GM19467 (cell line): Measurements from ENCODE around the gene IL1RAPL1.

Experiments
- ATAC-seq: cut with Tn5 transposase; IDR thresholded peaks from one replicate; pipeline ENCODE4 v1.9.1; 2021; ENCODE audit warnings: mild to moderate bottlenecking, moderate library complexity; ENCODE audit not compliant: unreplicated experiment

The IL1RAPL1 gene

GRCh38 chrX:29852767-29853166, 1265.5 kb downstream of the IL1RAPL1 start:
- ATAC-seq: no peak

GRCh38 chrX:29858714-29859113, 1271.5 kb downstream of the IL1RAPL1 start:
- no peak for ATAC-seq

DNA sequence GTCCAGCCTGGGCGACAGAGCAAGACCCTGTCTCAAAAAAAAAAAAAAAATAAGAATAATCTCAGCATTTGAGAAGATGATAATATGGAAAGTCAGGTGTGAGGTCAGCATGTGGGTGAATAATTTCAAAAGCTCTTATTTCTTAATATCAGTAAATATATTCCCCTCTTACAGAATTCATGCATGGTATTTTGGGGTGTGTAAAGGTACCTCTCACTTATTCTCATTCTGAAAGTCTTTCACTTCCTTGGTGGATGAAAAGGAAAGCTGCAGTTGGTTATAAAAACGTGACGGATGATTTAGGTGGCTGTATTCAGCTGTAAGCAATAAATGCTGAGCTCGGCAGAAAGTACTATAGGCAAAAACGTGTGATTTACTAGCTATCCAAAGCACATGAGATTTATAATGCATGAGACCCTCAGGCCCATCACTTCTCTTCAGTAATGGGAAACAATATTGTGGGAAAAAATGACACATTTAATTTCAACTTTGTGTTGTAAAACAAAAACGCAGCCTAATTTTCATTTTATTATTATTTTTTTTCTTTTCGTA, 1275.0 kb downstream of the IL1RAPL1 start:
- no peak for ATAC-seq

DNA sequence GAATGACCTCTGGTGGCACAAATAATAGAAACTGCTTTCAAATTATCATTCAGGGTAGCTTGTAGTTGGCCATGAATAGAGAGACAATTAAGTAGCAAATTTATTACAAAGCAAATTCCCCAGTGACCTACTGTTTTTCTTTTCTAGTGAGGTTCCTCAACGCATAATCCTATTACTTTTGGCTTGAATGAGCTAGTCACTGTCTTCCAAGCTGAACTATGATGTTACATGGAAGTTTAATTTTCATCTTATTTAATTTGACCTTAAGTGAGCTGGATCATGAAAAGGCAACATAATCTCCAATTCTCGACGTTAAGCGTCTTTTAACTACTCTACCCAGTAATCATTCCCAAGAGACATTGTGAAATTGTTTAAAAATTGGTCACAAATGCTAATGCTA, 1280.7 kb downstream of the IL1RAPL1 start:
- no peak for ATAC-seq

DNA sequence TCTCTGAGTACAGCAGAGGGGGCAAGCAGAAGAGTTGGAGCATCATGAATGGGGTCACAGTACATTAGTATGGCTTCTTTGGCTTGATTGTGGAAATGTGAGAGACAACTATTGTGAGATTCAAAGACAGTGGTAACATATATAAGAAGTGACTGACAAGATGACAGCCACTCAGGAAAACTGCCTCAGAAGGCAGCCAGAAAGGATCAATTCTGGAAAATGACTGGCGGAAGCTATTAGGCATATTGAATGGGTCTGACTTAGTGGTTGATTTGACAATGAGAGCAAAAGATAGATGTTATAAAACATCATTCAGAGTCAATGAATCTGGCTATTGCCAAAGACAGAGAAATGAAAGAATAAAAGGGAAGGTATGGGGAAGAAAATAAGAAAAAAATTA, 1282.6 kb downstream of the IL1RAPL1 start:
- ATAC-seq: no peak

DNA sequence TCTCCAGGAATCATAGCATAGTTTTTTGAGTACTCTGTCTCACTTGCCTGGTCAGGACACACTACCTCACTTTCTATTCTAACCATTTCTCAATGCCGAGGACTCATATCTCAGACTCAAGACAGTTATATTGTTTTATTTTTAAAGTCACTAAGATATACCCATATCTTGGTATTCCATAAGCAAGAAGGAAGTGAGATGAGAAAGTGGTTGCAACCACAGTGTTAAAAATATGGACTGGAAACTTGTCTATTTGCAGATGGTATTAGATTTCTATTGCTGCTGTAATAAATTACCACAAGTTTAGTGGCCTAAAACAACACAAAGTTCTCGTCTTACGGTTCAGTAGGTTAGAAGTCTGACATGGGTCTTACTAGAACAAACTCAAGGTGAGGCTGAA, 1283.4 kb downstream of the IL1RAPL1 start:
- no peak for ATAC-seq

- no peak for ATAC-seq
Measured at GRCh38 chrX:29872831-29873230, 1285.6 kb downstream of the IL1RAPL1 start.

DNA sequence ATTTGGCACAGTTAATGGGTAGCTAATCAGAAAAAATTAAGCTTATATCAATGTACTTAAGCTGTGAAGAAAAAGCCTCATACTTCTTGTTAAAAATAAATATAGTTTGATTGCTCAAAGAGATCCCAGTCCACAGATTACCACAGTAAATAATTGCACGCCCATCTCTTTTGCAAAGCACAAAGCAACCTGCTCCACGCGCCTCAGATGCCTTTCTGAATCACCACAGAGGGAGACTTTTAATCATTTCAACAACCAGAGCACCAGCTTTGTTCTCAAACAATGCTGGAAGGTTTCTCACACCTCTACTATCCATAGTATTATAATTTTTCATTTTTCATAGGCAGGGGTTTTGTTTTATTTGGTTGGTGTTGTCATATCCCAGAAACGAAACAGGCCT, 1289.5 kb downstream of the IL1RAPL1 start:
- ATAC-seq: no peak

GRCh38 chrX:29880977-29881376, 1293.7 kb downstream of the IL1RAPL1 start:
- no peak for ATAC-seq

GRCh38 chrX:29890004-29890403, 1302.8 kb downstream of the IL1RAPL1 start:
- ATAC-seq: no peak

- no peak for ATAC-seq
Measured at GRCh38 chrX:29890646-29891200, 1303.5 kb downstream of the IL1RAPL1 start.

- no peak for ATAC-seq
Measured at GRCh38 chrX:29902004-29902403, 1314.8 kb downstream of the IL1RAPL1 start.

DNA sequence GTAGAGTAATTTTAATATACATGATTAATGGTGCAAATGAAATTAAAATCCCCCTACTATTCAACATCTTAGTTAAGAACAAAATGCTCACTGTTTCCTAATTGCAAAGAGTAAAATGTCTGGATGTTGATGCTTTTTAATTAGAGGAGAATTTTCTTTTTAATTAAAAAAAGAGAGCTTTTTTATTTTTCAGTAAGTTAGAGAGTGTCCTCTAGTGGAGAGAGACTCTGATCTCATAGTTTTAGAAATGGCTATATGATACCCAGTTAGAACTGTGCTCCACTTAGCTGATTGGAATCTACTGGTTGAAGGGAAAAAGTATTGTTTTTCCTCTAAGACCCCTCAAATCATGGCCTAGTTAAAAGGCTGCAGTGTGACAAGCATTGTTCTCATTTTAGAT, 1316.1 kb downstream of the IL1RAPL1 start:
- no peak for ATAC-seq

GRCh38 chrX:29911673-29912072, 1324.4 kb downstream of the IL1RAPL1 start:
- ATAC-seq: no peak

DNA sequence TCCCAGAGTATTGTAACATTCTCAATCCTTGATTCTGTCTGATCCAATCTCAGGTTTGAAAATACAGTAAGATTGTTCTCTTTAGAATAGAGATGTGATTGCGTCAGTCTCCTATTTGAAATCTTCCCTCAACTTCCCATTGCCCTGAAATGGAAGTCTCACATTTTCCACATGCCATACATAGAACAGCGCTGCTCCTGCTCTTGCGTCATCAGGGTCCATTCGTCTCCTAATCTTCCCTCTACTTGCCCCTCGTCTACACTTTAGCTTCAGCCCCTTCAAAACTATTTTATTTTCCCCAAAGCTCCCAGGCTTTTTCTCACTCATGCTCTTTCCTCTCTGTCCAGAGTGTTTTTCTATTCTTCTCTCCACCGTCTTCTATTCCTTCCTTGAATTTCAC, 1326.4 kb downstream of the IL1RAPL1 start:
- ATAC-seq: no peak

GRCh38 chrX:29922607-29923006, 1335.4 kb downstream of the IL1RAPL1 start:
- ATAC-seq: no peak

- ATAC-seq: no peak
Measured at GRCh38 chrX:29926056-29926455, 1338.8 kb downstream of the IL1RAPL1 start.

GRCh38 chrX:29926659-29927058, 1339.4 kb downstream of the IL1RAPL1 start:
- no peak for ATAC-seq

DNA sequence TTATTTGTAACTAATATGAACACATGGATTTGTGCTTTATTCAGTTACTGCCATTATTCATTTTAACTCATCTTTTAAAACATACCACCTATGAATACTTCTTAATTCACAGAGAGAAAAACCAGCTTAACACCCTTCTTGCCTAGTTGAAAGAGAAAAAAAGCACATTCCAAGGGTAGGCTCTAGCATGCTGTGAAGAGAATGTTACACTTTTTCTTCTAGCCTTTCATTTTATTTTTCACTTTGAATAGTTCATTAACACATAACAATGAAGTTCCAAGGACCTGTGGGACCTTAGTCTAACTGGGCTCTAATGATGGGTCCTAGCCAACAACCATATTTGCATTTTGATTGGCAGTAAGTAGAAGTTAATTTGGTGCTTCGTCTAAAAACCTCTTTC, 1348.2 kb downstream of the IL1RAPL1 start:
- ATAC-seq: no peak

DNA sequence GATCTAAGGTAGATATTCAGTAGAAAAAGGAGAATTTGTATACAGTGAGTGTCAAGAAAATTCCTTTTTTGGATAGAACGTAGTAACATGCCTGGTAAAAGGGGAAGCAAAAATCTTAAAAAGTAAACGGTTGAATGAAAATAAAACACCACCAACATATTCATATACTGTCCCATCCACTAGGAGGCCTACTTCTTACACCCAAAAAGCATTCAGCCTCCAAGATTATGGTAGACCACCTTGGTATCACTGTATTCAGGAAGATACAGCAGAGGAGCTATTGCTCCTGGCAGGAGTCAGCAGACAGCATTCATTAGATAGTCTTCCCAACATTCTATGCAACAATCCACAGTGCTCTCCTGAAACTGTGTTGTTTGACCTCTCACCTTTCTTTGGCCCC, 1353.5 kb downstream of the IL1RAPL1 start:
- ATAC-seq: no peak

GRCh38 chrX:29941287-29941686, 1354.0 kb downstream of the IL1RAPL1 start:
- ATAC-seq: no peak

DNA sequence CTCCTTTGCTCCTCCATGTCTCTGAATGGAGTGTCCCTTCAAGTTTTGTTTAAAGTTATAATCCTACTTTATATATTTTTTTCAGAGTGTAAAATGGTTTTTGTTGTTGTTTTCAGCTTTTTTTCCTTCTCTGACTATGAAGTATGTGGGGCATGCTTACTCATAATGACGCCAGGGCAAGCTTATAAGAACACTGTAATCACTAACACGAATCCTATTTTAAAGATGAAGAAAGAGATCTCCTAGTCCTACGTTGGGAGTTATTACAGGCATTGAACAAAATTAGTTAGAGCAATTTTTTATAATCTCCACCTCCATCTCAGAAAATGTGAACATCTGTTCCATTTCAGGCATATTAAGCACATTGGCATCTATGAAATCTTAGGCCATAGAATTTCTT, 1360.0 kb downstream of the IL1RAPL1 start:
- no peak for ATAC-seq

- no peak for ATAC-seq
Measured at GRCh38 chrX:29948653-29949052, 1361.4 kb downstream of the IL1RAPL1 start.
